Stimulated activated CD8-positive, alpha-beta memory T cell treated with anti-CD3 and anti-CD28 coated beads, Interleukin-12 subunit alpha, Interleukin-12 subunit beta, amount 100 ng/mL, for 1 hour (primary cell): Measurements from ENCODE around the gene CSF3.
"Not testable (repeated sequence)": the region's sequence is repeated elsewhere in the genome, so short reads cannot be mapped to it uniquely, and the experiment has no call there.

Source experiments
- DNase-seq: peaks from one replicate; pipeline ENCODE4 v3.0.0-alpha.2; 2020; ENCODE audit warnings: low read depth

Gene CSF3

GRCh38 chr17:39997543-39997942, 17.7 kb upstream of the CSF3 start:
- DNase-seq, result no peak

- no peak for DNase-seq
These were observed 16.2 kb upstream of the CSF3 start for GRCh38 chr17:39999067-39999466.

- DNase-seq, result no peak
These were observed 15.1 kb upstream of the CSF3 start for GRCh38 chr17:40000161-40000560.

DNA sequence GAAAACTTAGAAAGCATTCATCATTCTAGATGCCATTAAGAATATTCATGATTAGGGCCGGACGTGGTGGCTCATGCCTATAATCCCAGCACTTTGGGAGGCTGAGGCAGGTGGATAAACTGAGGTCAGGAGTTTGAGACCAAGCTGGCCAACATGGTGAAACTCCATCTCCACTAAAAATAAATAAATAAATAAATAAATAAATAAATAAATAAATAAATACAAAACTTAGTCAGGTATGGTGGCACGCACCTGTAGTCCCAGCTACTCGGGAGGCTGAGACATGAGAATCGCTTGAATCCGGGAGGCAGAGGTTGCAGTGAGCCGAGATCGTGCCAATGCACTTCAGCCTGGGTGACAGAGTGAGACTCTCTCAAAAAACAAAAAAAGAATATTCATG, 13.9 kb upstream of the CSF3 start:
- not testable (repeated sequence) for DNase-seq

GRCh38 chr17:40004072-40004471, 11.2 kb upstream of the CSF3 start:
- DNase-seq, result no peak

- no peak for DNase-seq
These were observed 10.5 kb upstream of the CSF3 start for GRCh38 chr17:40004712-40005111.

DNA sequence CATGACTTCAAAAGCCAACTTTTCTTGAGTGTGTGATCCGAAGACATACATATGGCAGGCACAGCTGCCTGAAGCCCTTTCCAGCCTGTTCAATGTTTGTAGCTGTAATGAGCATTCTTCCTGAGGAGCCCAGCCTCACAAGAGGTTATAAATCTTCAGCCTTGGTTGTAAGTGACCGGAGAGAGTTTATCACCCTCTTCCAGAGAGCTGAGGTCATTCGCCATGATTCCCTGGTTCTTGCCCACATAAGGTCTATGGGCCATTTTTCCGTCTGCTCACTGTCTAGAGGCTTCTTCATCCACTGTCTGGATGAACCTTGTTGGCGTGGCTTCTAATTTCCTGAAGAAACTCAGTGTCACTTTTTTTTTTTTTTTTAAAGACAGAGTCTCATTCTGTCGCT, 9.7 kb upstream of the CSF3 start:
- no peak for DNase-seq

DNA sequence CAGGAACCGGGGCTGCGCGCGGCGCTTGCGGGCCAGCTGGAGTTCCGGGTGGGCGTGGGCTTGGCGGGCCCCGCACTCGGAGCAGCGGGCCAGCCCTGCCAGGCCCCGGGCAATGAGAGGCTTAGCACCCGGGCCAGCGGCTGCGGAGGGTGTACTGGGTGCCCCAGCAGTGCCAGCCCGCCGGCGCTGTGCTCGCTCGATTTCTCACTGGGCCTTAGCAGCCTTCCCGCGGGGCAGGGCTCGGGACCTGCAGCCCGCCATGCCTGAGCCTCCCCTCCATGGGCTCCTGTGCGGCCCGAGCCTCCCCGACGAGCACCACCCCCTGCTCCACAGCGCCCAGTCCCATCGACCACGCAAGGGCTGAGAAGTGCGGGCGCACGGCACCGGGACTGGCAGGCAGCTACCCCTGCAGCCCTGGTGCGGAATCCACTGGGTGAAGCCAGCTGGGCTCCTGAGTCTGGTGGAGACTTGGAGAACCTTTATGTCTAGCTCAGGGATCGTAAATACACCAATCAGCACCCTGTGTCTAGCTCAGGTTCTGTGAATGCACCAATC, 4.2 kb upstream of the CSF3 start:
- DNase-seq, result not testable (repeated sequence)

- DNase-seq, result not testable (repeated sequence)
These were observed 3.1 kb upstream of the CSF3 start for GRCh38 chr17:40012017-40012647.

GRCh38 chr17:40014375-40014980, 762 bp upstream of the CSF3 start:
- DNase-seq, result no peak

- DNase-seq, result no peak
These were observed 1.1 kb downstream of the CSF3 start for GRCh38 chr17:40015998-40016985.

- no peak for DNase-seq
These were observed 2.3 kb downstream of the CSF3 start for GRCh38 chr17:40017422-40018080.

DNA sequence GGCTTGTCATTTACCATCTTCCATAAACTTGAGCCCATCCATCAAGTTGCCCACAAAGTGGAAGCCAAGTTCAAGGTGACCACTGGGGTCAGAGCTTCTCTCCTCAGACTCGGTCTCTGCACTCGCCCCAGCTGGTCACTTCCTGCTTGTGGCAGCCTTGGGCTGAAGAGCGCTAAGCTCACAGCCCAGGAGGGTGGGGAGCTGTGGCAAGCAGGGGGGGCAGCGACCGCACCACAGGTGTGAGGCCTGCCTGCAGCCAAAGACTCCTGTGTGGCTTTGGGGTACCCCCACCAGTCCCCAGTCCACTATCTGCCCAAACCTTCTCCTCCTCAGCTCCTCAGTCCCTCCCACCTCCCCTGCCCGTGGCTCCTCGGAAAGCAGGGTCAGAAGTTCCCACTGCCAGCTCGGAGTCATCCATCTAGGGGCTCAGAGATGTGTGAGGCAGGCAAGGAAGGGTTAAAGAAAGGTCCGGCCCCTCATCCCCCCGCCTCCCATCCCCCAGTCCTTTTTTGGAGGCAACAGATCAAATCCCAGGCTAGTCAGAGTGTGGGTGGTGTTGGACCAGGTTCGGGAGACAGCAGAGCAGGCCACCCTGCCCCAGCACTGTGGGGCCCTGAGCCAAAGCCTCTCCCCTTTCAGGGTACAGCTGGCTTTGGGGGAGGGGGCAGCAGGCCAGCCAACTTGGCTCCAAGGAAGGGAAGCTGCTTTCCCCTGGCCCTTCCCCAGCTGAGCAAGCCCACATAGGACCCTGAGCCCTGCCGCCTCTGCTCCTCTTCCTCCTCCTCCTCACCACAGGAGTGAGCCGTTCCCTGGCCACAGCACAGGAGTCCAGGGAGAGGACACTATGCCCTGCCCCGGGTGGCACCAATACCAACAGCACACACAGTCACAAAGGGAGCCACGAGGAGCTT, 3.2 kb downstream of the CSF3 start:
- no peak for DNase-seq

GRCh38 chr17:40019140-40019991, 4.1 kb downstream of the CSF3 start:
- no peak for DNase-seq

DNA sequence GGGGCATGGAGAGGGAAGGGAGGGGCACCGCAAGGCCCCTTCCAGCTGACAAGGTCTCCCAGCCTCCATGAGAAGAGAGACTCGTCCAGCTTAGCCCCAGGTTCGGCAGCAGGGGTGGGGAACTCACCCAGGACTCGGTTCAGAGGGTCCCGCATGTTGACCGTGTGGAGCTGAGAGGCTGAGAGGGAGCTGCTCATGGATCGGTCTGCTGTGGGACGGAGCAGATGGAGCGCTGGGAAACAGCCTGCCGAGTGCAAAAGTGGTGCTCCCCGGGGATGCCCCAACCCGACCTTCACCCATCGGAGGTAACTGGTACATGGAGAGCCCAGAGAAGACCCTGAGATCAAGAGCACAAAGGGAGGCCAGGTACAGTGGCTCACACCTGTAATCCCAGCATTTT, 4.9 kb downstream of the CSF3 start:
- no peak for DNase-seq

GRCh38 chr17:40021451-40021971, 6.3 kb downstream of the CSF3 start:
- DNase-seq, result no peak

DNA sequence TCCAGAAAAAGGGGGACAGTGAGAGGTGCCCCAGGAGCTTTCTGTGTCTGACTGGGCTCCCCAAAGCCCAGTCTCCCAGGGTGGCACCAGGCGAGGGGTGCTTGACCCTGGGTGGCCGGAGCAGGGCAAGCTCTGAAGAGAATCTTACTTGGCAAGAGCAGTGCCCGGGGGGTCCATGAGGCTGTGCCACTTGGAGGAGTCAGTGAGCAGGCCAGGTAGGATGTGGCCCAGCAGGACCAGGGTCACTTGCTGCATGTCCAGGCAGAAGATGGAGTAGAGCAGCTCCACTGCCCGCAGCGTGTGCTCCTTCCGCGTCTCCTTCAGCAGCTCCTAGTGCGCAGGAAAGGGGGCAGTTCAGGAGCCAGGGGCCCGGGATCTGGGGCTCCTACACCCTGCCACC, 7.3 kb downstream of the CSF3 start:
- no peak for DNase-seq

DNA sequence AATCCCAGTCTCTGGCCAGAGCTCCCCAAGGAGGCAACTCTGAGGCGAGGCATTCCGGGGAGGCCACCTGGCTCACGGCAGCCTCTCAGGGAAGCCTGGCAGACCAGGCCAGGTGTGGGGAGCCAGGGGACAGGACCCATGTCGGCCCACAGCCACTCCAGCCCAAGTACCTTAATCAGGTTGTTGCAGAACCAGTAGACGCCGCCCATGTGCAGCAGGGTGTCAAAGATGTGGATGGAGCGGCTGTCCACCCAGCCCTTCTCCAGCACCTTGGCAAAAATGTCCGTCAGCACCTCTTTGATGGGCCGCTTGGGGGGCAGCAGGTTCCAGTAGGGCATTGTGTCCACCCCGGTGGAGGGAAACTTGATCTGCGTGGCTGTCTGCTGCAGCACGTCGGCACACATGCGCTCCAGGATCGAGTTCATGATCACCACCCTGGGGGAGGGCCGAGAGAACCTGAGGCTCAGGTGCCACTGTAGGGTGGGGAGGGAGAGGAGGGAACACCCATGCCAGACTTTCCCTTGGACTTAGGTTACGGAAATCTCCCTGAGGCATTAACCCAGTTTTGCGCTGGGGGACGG, 7.8 kb downstream of the CSF3 start:
- DNase-seq, result no peak

DNA sequence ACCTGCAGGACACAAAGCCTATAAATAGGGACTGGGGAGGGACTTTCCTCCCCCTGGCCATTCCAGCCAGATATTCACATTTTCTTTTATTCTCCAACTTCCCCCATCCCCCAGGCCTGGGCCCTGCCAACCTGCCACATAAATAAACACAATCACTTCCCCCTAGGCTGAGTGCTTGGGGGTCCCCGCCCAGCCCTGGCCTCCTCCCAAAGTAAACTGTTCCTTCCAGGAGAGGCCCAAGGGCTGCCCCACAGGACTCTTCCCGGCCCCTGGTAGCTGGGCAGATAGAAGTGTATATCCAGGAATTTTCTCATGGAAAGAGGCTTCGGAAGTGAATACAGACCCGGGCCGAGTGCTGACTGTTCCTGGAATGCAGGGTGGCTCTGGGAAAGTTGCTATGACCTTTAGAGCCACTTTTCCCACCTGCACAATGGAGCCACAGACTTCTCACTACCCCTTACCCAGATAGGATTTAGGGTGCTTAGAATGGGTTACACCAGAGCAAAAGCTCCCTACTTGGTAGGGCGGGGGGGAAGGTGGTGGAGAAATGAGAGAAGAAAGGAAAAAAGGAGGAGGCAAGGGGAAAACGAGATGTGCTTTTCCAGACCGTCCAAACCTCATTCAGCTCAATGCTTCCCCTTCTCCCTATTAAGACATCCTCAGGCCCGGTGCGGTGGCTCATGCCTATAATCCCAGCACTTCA, 8.5 kb downstream of the CSF3 start:
- no peak for DNase-seq
